ENCODE results near the gene UNC5C. TPM values are rescaled to one million over a fixed set of nuclear protein-coding genes. Genes with fewer than 3 reads are reported as not detected.
A peak's percentile ranks its signal among the peaks of the same experiment; 100 is the strongest.

The UNC5C gene
- total RNA-seq, 1 donor from 2014 or later, result 76.7 TPM

DNA sequence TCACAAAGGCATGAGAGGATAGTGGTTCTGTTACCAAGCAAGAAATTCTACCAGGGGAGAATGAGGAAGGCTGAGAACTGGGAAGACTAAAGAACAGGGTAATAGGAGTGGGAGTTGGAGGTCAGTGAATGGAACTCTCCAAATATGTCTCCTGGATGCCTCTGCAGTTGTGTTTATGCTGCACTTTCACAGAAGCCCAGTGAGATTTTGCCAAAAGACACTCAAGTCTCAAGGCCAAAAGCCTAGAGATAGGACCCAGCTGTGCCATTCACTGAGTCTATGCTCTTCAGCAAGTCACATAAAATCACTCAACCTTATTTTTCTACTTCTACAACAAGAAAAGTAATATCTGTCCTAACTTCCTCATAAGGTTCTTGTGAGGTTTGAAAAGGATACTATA is 285.4 kb downstream of the UNC5C start:
- TF ChIP-seq, protein P1, sequence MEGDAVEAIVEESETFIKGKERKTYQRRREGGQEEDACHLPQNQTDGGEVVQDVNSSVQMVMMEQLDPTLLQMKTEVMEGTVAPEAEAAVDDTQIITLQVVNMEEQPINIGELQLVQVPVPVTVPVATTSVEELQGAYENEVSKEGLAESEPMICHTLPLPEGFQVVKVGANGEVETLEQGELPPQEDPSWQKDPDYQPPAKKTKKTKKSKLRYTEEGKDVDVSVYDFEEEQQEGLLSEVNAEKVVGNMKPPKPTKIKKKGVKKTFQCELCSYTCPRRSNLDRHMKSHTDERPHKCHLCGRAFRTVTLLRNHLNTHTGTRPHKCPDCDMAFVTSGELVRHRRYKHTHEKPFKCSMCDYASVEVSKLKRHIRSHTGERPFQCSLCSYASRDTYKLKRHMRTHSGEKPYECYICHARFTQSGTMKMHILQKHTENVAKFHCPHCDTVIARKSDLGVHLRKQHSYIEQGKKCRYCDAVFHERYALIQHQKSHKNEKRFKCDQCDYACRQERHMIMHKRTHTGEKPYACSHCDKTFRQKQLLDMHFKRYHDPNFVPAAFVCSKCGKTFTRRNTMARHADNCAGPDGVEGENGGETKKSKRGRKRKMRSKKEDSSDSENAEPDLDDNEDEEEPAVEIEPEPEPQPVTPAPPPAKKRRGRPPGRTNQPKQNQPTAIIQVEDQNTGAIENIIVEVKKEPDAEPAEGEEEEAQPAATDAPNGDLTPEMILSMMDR (IDR thresholded peaks at IDR 0.05; ENCODE audit: unreplicated experiment), result no peak
- H3K4me3 Mint-ChIP-seq, result no peak overlapping the region
- H3K9me3 Mint-ChIP-seq, result no peaks in the 10 kb centered on the region

DNA sequence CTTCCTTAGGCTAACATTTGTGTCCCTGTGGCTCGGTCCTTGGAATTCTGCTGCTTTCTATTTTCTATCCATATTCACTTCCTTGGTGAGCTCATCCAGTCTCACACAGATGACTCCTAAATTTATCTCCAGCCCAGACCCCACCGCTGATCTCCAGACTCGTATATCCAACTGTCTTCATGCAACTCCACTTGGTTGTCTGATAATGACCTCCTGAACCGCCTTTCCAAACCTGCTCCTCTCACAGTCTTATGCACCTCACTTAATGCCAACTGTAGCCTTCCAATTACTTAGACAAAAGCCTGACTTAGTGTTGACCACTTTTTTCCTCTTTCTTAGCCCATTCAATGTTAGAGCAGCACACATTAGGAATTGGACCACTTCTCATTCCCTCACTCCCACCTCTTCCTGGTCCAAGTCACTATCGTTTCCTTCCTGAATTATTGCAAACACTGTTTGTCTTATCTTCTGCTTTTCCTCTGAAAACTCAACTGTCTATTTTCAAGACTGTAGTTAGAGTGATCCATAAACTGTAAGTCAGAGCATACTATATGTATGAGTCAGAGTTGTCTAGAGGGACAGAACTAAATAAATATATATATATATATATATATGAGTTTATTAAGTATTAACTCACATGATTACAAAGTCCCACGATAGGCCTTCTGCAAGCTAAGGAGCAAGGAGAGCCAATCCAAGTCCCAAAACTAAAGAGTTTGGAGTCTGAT is 292.5 kb downstream of the UNC5C start:
- Mint-ChIP-seq H3K4me3 (no peak overlapping the region), H3K36me3 (peaks cover 3% of the 10 kb centered on the region), H3K4me1 (peaks cover 15% of the 10 kb centered on the region), H3K27ac (no peak overlapping the region), H3K9me3 (no peaks in the 10 kb centered on the region), H3K27me3 (ENCODE audit: low read depth) (no peaks in the 10 kb centered on the region)
- no peak for DNase-seq (ENCODE audit: low spot score in 2 of 2, unreplicated experiment in 2 of 2)
- TF ChIP-seq, protein P1 (IDR thresholded peaks at IDR 0.05; ENCODE audit: unreplicated experiment), result no peak

More for the DNA sequence above, 285.4 kb downstream of the UNC5C start:
- H3K4me1 Mint-ChIP-seq, result peaks cover 24% of the 10 kb centered on the region
- DNase-seq (ENCODE audit: low spot score in 2 of 2, unreplicated experiment in 2 of 2), result no peak
- no peaks in the 10 kb centered on the region for H3K27me3 Mint-ChIP-seq (ENCODE audit: low read depth)
- no peak overlapping the region for H3K27ac Mint-ChIP-seq
- peaks cover 8% of the 10 kb centered on the region for H3K36me3 Mint-ChIP-seq

DNA sequence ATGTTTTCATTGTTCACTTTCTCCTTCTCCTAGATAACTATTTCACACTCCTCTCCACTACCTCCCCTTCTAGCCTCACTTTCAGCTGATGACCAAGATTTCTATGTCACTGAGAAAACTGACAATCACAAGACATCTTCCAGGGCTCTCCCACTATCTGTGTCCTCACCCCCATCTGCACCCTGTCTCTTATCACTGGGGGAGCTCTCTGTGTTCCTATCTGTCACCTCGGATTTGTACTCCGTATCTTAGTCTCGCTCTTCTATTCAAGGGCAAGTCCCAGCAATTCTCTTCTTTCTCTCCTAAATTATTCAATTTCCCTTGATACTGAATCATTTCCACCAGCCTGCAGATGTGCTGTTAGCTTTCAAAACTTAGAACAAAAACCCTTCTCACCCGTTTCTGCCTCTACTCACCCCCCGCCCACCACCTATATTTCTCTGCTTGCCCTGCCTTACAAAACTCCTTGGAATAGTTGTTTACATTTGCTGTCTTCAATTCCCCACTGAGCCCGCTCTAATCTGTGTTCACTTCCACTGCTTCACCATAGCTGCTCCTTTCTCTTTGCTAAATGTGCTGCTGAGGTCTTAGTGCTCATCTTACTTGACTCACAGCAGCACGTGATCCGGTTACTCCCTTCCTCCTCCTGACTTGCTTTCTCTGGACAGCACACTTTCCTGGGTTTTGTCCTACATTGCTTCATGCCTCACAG is 293.2 kb downstream of the UNC5C start:
- Mint-ChIP-seq H3K36me3 (peaks cover 3% of the 10 kb centered on the region), H3K27ac (no peak overlapping the region), H3K9me3 (no peaks in the 10 kb centered on the region), H3K27me3 (ENCODE audit: low read depth) (no peaks in the 10 kb centered on the region), H3K4me3 (no peak overlapping the region), H3K4me1 (peaks cover 20% of the 10 kb centered on the region)
- TF ChIP-seq, protein P1 (IDR thresholded peaks at IDR 0.05; ENCODE audit: unreplicated experiment), result no peak
- DNase-seq (ENCODE audit: low spot score in 2 of 2, unreplicated experiment in 2 of 2), result no peak

DNA sequence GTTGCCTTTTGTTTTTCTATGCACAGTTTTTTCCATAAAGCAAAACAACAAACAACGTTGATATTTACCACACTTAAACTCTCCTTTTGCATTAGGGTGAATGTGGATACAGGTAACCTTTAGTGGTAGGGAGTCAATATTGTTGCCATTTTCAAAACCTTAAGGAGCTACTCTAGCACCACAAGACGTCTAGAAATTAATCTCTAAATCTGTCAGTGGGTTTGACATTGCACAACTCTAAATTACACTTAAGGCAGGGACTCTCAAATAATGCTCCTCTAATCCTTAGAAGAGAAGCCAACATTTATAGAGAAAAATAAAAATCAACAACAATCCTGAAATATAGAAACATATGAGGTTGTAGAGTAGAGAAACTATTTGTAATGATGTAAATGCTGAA is 297.2 kb downstream of the UNC5C start:
- Mint-ChIP-seq H3K27ac (peak overlapping the region; percentile 50), H3K4me3 (no peak overlapping the region), H3K9me3 (no peaks in the 10 kb centered on the region), H3K27me3 (ENCODE audit: low read depth) (no peaks in the 10 kb centered on the region), H3K4me1 (peaks cover 41% of the 10 kb centered on the region), H3K36me3 (peaks cover 6% of the 10 kb centered on the region)
- no peak for DNase-seq (ENCODE audit: low spot score in 2 of 2, unreplicated experiment in 2 of 2)
- TF ChIP-seq, protein P1 (IDR thresholded peaks at IDR 0.05; ENCODE audit: unreplicated experiment), result no peak

DNA sequence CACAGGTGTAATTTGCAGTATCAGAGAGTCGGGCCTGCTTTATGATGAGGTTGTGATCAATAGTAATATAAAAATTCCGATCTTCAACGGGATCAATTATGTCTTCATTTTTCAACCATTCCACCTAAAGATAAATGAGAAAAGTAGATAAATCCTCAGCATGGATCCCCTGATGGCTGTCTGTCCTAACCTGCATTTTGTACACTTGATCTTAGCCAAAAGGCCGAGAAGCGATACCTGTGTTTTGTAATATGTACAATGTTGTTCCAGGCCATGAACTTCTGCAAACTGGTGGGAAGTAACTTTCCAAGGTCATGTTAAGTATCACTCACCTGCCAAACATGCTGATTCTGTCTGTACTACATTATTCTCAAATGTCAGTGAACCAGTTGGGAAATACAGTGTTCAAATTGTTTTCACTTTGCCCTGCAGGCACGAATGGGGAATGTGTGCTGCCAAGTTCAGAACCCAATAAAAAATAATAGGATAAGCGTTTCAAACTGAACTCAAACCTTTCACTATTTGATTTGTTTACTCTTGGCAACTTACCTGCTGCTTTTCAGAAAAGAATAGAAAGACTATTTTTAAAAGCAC is 298.1 kb downstream of the UNC5C start:
- Mint-ChIP-seq H3K4me3 (no peak overlapping the region), H3K9me3 (no peaks in the 10 kb centered on the region), H3K4me1 (peaks cover 41% of the 10 kb centered on the region), H3K27ac (peak overlapping the region; percentile 47), H3K36me3 (peaks cover 6% of the 10 kb centered on the region), H3K27me3 (ENCODE audit: low read depth) (no peaks in the 10 kb centered on the region)
- TF ChIP-seq, protein P1 (IDR thresholded peaks at IDR 0.05; ENCODE audit: unreplicated experiment), result no peak
- DNase-seq (ENCODE audit: low spot score in 2 of 2, unreplicated experiment in 2 of 2), result no peak
